Stimulated activated CD4-positive, alpha-beta T cell treated with anti-CD3 and anti-CD28 coated beads, Interleukin-12 subunit alpha, Interleukin-12 subunit beta, amount 100 ng/mL, for 24 hours (primary cell): ENCODE results near the gene GLIS2.

Source experiments
- DNase-seq, 2 experiments: peaks; one replicate each; pipeline ENCODE4 v3.0.0-alpha.2; 2020; ENCODE audit warnings: low read depth in 2 of 2

GLIS2 gene

GRCh38 chr16:4319454-4320421 is 3.9 kb downstream of the GLIS2 start:
- peak in 1 of 2 experiments; percentile 43 for DNase-seq

GRCh38 chr16:4320571-4321137 is 4.8 kb downstream of the GLIS2 start:
- DNase-seq = no peak

GRCh38 chr16:4321286-4322120 is 5.6 kb downstream of the GLIS2 start:
- DNase-seq = no peak

GRCh38 chr16:4322121-4323052 is 6.5 kb downstream of the GLIS2 start:
- no peak for DNase-seq

- no peak for DNase-seq
These were observed 7.4 kb downstream of the GLIS2 start for GRCh38 chr16:4323071-4323844.

- DNase-seq = no peak
These were observed 8.1 kb downstream of the GLIS2 start for GRCh38 chr16:4323845-4324488.

- no peak for DNase-seq
These were observed 8.8 kb downstream of the GLIS2 start for GRCh38 chr16:4324492-4325252.

GRCh38 chr16:4325253-4325758 is 9.4 kb downstream of the GLIS2 start:
- DNase-seq = no peak

- no peak for DNase-seq
These were observed 11.6 kb downstream of the GLIS2 start for GRCh38 chr16:4327386-4328045.

GRCh38 chr16:4328046-4328781 is 12.3 kb downstream of the GLIS2 start:
- DNase-seq = peak; percentile 29 to 48

- no peak for DNase-seq
These were observed 13.2 kb downstream of the GLIS2 start for GRCh38 chr16:4328782-4329775.

- peak; percentile 31 to 67 for DNase-seq
These were observed 14.5 kb downstream of the GLIS2 start for GRCh38 chr16:4330277-4330874.

GRCh38 chr16:4332083-4332482 is 16.2 kb downstream of the GLIS2 start:
- DNase-seq = no peak

GRCh38 chr16:4332623-4333307 is 16.9 kb downstream of the GLIS2 start:
- DNase-seq = no peak

- DNase-seq = no peak
These were observed 17.4 kb downstream of the GLIS2 start for GRCh38 chr16:4333308-4333638.
